ENCODE results near the gene TCEA2. TPM values are rescaled to one million over a fixed set of nuclear protein-coding genes. Genes with fewer than 3 reads are reported as not detected.

Gene TCEA2
- total and polyA plus RNA-seq, 2 of the 13 experiments (the other 11 are each of a cell fraction or from before 2014, with no cell fraction given) = 28.1 to 33.7 TPM

- TF ChIP-seq ZNF772 (CRISPR knock-in tag; IDR thresholded peaks at IDR 0.05) (peak; percentile 75; the same call in 1 of the 2 replicates), ZNF331 (CRISPR knock-in tag; IDR thresholded peaks at IDR 0.05) (peak; percentile 46; the same call in 1 of the 2 replicates), ZNF607 (CRISPR knock-in tag; IDR thresholded peaks at IDR 0.05; ENCODE audit: borderline replicate concordance) (no peak; the same call in 1 of the 2 replicates), PPARG (CRISPR knock-in tag; conservative IDR thresholded peaks at IDR 0.05) (0 out of 2 replicates have a peak, but pooled peaks have one; percentile 21), GMEB1 (CRISPR knock-in tag; IDR thresholded peaks at IDR 0.05; ENCODE audit: borderline replicate concordance) (no peak; the same call in 1 of the 2 replicates), ZBTB33 (CRISPR knock-in tag; IDR thresholded peaks at IDR 0.05) (peak; percentile 77), BRD4 (CRISPR knock-in tag; IDR thresholded peaks at IDR 0.05) (peak; percentile 80; the same call in 1 of the 2 replicates), GLI4 (CRISPR knock-in tag; IDR thresholded peaks at IDR 0.05; ENCODE audit: borderline replicate concordance) (0 out of 2 replicates have a peak, but pooled peaks have one; percentile 9), ZFP90 (CRISPR knock-in tag; IDR thresholded peaks at IDR 0.05; ENCODE audit: borderline replicate concordance) (peak; percentile 91; the same call in 1 of the 2 replicates), SPEN (CRISPR knock-in tag; IDR thresholded peaks at IDR 0.05; ENCODE audit: low read depth) (peak; percentile 79), PRDM10 (CRISPR knock-in tag; IDR thresholded peaks at IDR 0.05; ENCODE audit: low read depth) (peak; percentile 31; the same call in 1 of the 2 replicates), ZNF343 (CRISPR knock-in tag; IDR thresholded peaks at IDR 0.05) (peak; percentile 89), SMAD9 (CRISPR knock-in tag; IDR thresholded peaks at IDR 0.05) (0 out of 2 replicates have a peak, but pooled peaks have one; percentile 21), RAD51 (IDR thresholded peaks at IDR 0.05; ENCODE audit: borderline replicate concordance) (no peak)
- TF ChIP-seq, protein P1, sequence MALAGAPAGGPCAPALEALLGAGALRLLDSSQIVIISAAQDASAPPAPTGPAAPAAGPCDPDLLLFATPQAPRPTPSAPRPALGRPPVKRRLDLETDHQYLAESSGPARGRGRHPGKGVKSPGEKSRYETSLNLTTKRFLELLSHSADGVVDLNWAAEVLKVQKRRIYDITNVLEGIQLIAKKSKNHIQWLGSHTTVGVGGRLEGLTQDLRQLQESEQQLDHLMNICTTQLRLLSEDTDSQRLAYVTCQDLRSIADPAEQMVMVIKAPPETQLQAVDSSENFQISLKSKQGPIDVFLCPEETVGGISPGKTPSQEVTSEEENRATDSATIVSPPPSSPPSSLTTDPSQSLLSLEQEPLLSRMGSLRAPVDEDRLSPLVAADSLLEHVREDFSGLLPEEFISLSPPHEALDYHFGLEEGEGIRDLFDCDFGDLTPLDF (CRISPR knock-in tag; IDR thresholded peaks at IDR 0.05) = 0 out of 2 replicates have a peak, but pooled peaks have one; percentile 46
- TF ChIP-seq, protein P2, sequence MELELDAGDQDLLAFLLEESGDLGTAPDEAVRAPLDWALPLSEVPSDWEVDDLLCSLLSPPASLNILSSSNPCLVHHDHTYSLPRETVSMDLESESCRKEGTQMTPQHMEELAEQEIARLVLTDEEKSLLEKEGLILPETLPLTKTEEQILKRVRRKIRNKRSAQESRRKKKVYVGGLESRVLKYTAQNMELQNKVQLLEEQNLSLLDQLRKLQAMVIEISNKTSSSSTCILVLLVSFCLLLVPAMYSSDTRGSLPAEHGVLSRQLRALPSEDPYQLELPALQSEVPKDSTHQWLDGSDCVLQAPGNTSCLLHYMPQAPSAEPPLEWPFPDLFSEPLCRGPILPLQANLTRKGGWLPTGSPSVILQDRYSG (CRISPR knock-in tag; IDR thresholded peaks at IDR 0.05) = no peak
Observed at GRCh38 chr20:64057628-64058498, 5.1 kb upstream of the TCEA2 start (continued).
